Kidney (tissue), 14 donors: Measurements from ENCODE around the gene PHEX. TPM values are rescaled to one million over a fixed set of nuclear protein-coding genes. Genes with fewer than 3 reads are reported as not detected.

Experiments used
- DNase-seq, 5 donors: peaks; one replicate each; pipeline ENCODE4 v3.0.0-alpha.2; 2013 to 2020
- FAIRE-seq: peaks from 2 replicates; lab custom pipeline; 2012; peaks lifted over from hg19 to GRCh38; lab: Jason Lieb, UNC
- H3K27ac ChIP-seq, 2 donors: one replicate each; pipeline ENCODE4 v1.7.0; 2013; ENCODE audit warnings: low read depth in 2 of 2, low read length in 2 of 2, inconsistent platforms in 1 of 2
- H3K27me3 ChIP-seq: one replicate; pipeline ENCODE4 v1.7.1; 2013; ENCODE audit warnings: low read length, inconsistent platforms; ENCODE audit not compliant: control insufficient read depth, insufficient read depth
- H3K36me3 ChIP-seq, 3 donors: one replicate each; pipeline versions ENCODE4 v1.7.0 to v1.7.1; 2013; ENCODE audit warnings: low read length in 3 of 3, control low read depth in 1 of 3, inconsistent platforms in 1 of 3; ENCODE audit not compliant: insufficient read depth in 3 of 3, control insufficient read depth in 2 of 3
- H3K4me1 ChIP-seq, 3 donors: one replicate each; pipeline versions ENCODE4 v1.7.0 to v1.7.1; 2013; ENCODE audit warnings: low read length in 3 of 3, inconsistent platforms in 1 of 3, low read depth in 1 of 3; ENCODE audit not compliant: control insufficient read depth in 2 of 3, insufficient read depth in 2 of 3
- H3K4me3 ChIP-seq, 3 donors: one replicate each; pipeline versions ENCODE4 v1.7.0 to v1.8.1; 2013; ENCODE audit warnings: low read length in 3 of 3, control low read depth in 1 of 3, inconsistent platforms in 1 of 3
- H3K9ac ChIP-seq, 3 donors: one replicate each; pipeline versions ENCODE4 v1.7.0 to v1.7.1; 2013; ENCODE audit warnings: low read length in 3 of 3, control low read depth in 1 of 3, inconsistent platforms in 1 of 3
- H3K9me3 ChIP-seq, 3 donors: one replicate each; pipeline versions ENCODE4 v1.7.0 to v1.7.1; 2013; ENCODE audit warnings: low read length in 3 of 3, control low read depth in 1 of 3, inconsistent platforms in 1 of 3; ENCODE audit not compliant: control insufficient read depth in 2 of 3, insufficient read depth in 1 of 3
- CTCF ChIP-seq: IDR thresholded peaks from 3 replicates; pipeline ENCODE4 v1.5.1; 2012; ENCODE audit warnings: mild to moderate bottlenecking, moderate library complexity, borderline replicate concordance; ENCODE audit not compliant: insufficient read depth; ENCODE audit errors: extremely low read depth
- intact Hi-C: fragments of 100-400 bp; cut with DNase I; formaldehyde crosslinking; loops from one replicate; pipeline ENCODE4 v1.11.1; 2022
- polyA plus RNA-seq: library from polyadenylated mRNA; stranded (reverse); fragments of 350-450 nt; fragmentation: Illumina TruSeq; extraction: RNeasy Lipid Tissue Mini Kit (QIAGEN cat#74804); gene quantifications from one replicate; pipeline ENCODE4 v1.2.3, GENCODE V29; 2014; ENCODE audit warnings: low read depth, low replicate concordance; ENCODE audit not compliant: insufficient read depth
- total RNA-seq: library from RNA; stranded (reverse); fragmentation: NEBNext Ultra II Directional; extraction: Animal tissue kit (Norgen Biotek cat#: 25700); gene quantifications from one replicate; pipeline ENCODE4 v1.2.1, GENCODE V29; 2021
- donor health status: control.
- donor health status: control.
- donor health status: control.
- donor health status: control.
- donor health status: control.
- donor health status: DM: yes; HTN: yes; CAD: no.
- donor health status: Normal renal cell carcinoma (clear cell type).

The PHEX gene
- total and polyA plus RNA-seq, 2 donors from 2014 or later, result 0.19 to 0.25 TPM

- Histone ChIP-seq H3K9me3 (no peaks in the 10 kb centered on the region), H3K27me3 (no peaks in the 10 kb centered on the region), H3K27ac (no peak overlapping the region), H3K9ac (no peak overlapping the region), H3K4me1 (no peaks in the 10 kb centered on the region), H3K36me3 (no peaks in the 10 kb centered on the region), H3K4me3 (no peak overlapping the region)
- intact Hi-C loops, result no loop called here
- no peak for TF ChIP-seq CTCF
- FAIRE-seq (no peak), DNase-seq (no peak)
These were observed 188.8 kb downstream of the PHEX start for GRCh38 chrX:22220941-22221340.

- intact Hi-C loops, result no loop called here
- FAIRE-seq, result no peak
These were observed 202.3 kb downstream of the PHEX start for GRCh38 chrX:22234380-22234779.

GRCh38 chrX:22237479-22237878, 205.4 kb downstream of the PHEX start:
- Histone ChIP-seq H3K9ac (no peak overlapping the region), H3K9me3 (no peaks in the 10 kb centered on the region), H3K4me1 (no peaks in the 10 kb centered on the region), H3K27me3 (no peaks in the 10 kb centered on the region), H3K36me3 (no peaks in the 10 kb centered on the region), H3K27ac (no peak overlapping the region), H3K4me3 (no peak overlapping the region)
- intact Hi-C loops, result no loop called here
- DNase-seq (peak in 1 of 5 donors; percentile 3), FAIRE-seq (no peak)
- no peak for TF ChIP-seq CTCF

More at GRCh38 chrX:22234380-22234779, 202.3 kb downstream of the PHEX start:
- Histone ChIP-seq H3K27ac (no peak overlapping the region), H3K27me3 (no peaks in the 10 kb centered on the region), H3K9me3 (no peaks in the 10 kb centered on the region), H3K36me3 (no peaks in the 10 kb centered on the region), H3K9ac (no peak overlapping the region), H3K4me1 (no peaks in the 10 kb centered on the region), H3K4me3 (no peak overlapping the region)
- no peak for TF ChIP-seq CTCF
- DNase-seq, result no peak

- no peak for FAIRE-seq
- Histone ChIP-seq H3K9me3 (no peaks in the 10 kb centered on the region), H3K4me1 (no peaks in the 10 kb centered on the region), H3K36me3 (no peaks in the 10 kb centered on the region), H3K27ac (no peak overlapping the region), H3K9ac (no peak overlapping the region), H3K27me3 (no peaks in the 10 kb centered on the region), H3K4me3 (no peak overlapping the region)
- no peak for TF ChIP-seq CTCF
- no peak for DNase-seq
- intact Hi-C loops, result no loop called here
These were observed 214.5 kb downstream of the PHEX start for GRCh38 chrX:22246620-22247019.
